IMR-90 (cell line): ENCODE measurements around the gene MSH5. TPM values are rescaled to one million over a fixed set of nuclear protein-coding genes. Genes with fewer than 3 reads are reported as not detected.

Source experiments
- ATAC-seq: fragments of 200-7000 bp; cut with Tn5 transposase; 2 replicates; pipeline ENCODE4 v1.9.1; 2020; ENCODE audit warnings: low read depth, mild to moderate bottlenecking, moderate library complexity
- BruUV-seq: library from RNA; stranded (reverse); fragments of 400-500 nt; replicated peaks from 2 replicates; lab custom pipeline; 2021; lab: Mats Ljungman, UMichigan
- CTCF ChIA-PET: fragments of 300-600 bp; formaldehyde crosslinking; extraction: SDS; loops from one replicate; lab custom pipeline; 2021; ENCODE audit warnings: antibody characterized with exemption; lab: Yijun Ruan, JAX
- POLR2A ChIA-PET: fragments of 300-600 bp; sonication (Branson Sonifier 250); formaldehyde crosslinking; loops from one replicate; lab custom pipeline; 2022; ENCODE audit warnings: antibody characterized with exemption; ENCODE audit not compliant: unreplicated experiment; lab: Charles Lee
- DNase-seq: peaks from one replicate; pipeline ENCODE4 v3.0.0; 2013
- H2AFZ ChIP-seq: replicated peaks from 2 replicates; pipeline ENCODE3; 2013; ENCODE audit warnings: low read length, mild to moderate bottlenecking; ENCODE audit not compliant: poor library complexity
- H2AK5ac ChIP-seq: 2 replicates; pipeline ENCODE4 v1.6.1; 2013; ENCODE audit warnings: low read depth, low read length, inconsistent platforms
- H2AK9ac ChIP-seq: replicated peaks from 2 replicates; pipeline ENCODE3; 2013; ENCODE audit warnings: mild to moderate bottlenecking, low read depth, low read length, moderate library complexity; ENCODE audit not compliant: poor library complexity
- H2BK120ac ChIP-seq: 2 replicates; pipeline ENCODE4 v1.6.1; 2013; ENCODE audit warnings: low read depth, low read length, inconsistent platforms
- H2BK15ac ChIP-seq: 3 replicates; pipeline ENCODE4 v1.6.1; 2013; ENCODE audit warnings: low read depth, low read length, inconsistent platforms
- H2BK20ac ChIP-seq: 2 replicates; pipeline ENCODE4 v1.6.1; 2013; ENCODE audit warnings: low read depth, mild to moderate bottlenecking, inconsistent platforms, low read length, moderate library complexity
- H2BK5ac ChIP-seq: 2 replicates; pipeline ENCODE4 v1.6.1; 2013; ENCODE audit warnings: mild to moderate bottlenecking, low read depth, low read length, inconsistent platforms; ENCODE audit not compliant: poor library complexity, severe bottlenecking
- H3K14ac ChIP-seq: replicated peaks from 2 replicates; pipeline ENCODE4 v1.6.1; 2013; ENCODE audit warnings: low read depth, low read length, inconsistent platforms
- H3K18ac ChIP-seq: 2 replicates; pipeline ENCODE4 v1.6.1; 2013; ENCODE audit warnings: low read depth, low read length, control low read depth
- H3K23ac ChIP-seq: 2 replicates; pipeline ENCODE4 v1.6.1; 2013; ENCODE audit warnings: low read depth, low read length, inconsistent platforms
- H3K27ac ChIP-seq: 2 replicates; pipeline ENCODE4 v1.5.1; 2013; ENCODE audit warnings: mild to moderate bottlenecking, control low read depth, low read length; ENCODE audit not compliant: insufficient read depth
- H3K27me3 ChIP-seq: 2 replicates; pipeline ENCODE4 v1.6.1; 2013; ENCODE audit warnings: low read length; ENCODE audit not compliant: control insufficient read depth, insufficient read depth
- H3K36me3 ChIP-seq: 2 replicates; pipeline ENCODE4 v1.6.1; 2013; ENCODE audit warnings: low read length, mixed read lengths; ENCODE audit not compliant: control insufficient read depth, insufficient read depth
- H3K4ac ChIP-seq: 2 replicates; pipeline ENCODE4 v1.6.1; 2013; ENCODE audit warnings: low read depth, low read length, inconsistent platforms
- H3K4me1 ChIP-seq: 2 replicates; pipeline ENCODE4 v1.6.1; 2013; ENCODE audit warnings: low read length, mixed read lengths; ENCODE audit not compliant: control insufficient read depth, insufficient read depth
- H3K4me2 ChIP-seq: 2 replicates; pipeline ENCODE4 v1.6.1; 2013; ENCODE audit warnings: low read depth, mild to moderate bottlenecking, control low read depth, low read length, moderate library complexity
- H3K4me3 ChIP-seq: 2 replicates; pipeline ENCODE4 v1.5.1; 2013; ENCODE audit warnings: low read depth, mild to moderate bottlenecking, control low read depth, low read length, moderate library complexity; ENCODE audit not compliant: insufficient read depth
- H3K56ac ChIP-seq: 2 replicates; pipeline ENCODE4 v1.6.1; 2013; ENCODE audit warnings: low read length, inconsistent platforms; ENCODE audit not compliant: insufficient read depth; ENCODE audit errors: extremely low read depth
- H3K79me1 ChIP-seq, 2 experiments: 2 replicates each; pipeline ENCODE4 v1.6.1; 2013; ENCODE audit warnings: low read length in 2 of 2, inconsistent platforms in 1 of 2, low read depth in 1 of 2
- H3K9ac ChIP-seq: 2 replicates; pipeline ENCODE4 v1.6.1; 2013; ENCODE audit warnings: low read depth, low read length, control low read depth
- H3K9me1 ChIP-seq: 2 replicates; pipeline ENCODE4 v1.6.1; 2013; ENCODE audit warnings: low read length, inconsistent platforms; ENCODE audit not compliant: insufficient read depth
- H3K9me3 ChIP-seq: 2 replicates; pipeline ENCODE4 v1.6.1; 2013; ENCODE audit warnings: low read length; ENCODE audit not compliant: control insufficient read depth, insufficient read depth
- H4K20me1 ChIP-seq: 2 replicates; pipeline ENCODE4 v1.6.1; 2013; ENCODE audit warnings: low read length, inconsistent platforms; ENCODE audit not compliant: insufficient read depth
- H4K5ac ChIP-seq: 2 replicates; pipeline ENCODE4 v1.6.1; 2013; ENCODE audit warnings: mild to moderate bottlenecking, low read depth, low read length, control low read depth
- H4K8ac ChIP-seq, 2 experiments: 2 replicates each; pipeline ENCODE4 v1.6.1; 2013; ENCODE audit warnings: low read depth in 2 of 2, low read length in 2 of 2, control low read depth in 1 of 2, inconsistent platforms in 1 of 2
- H4K91ac ChIP-seq: 2 replicates; pipeline ENCODE4 v1.6.1; 2013; ENCODE audit warnings: low read depth, low read length, inconsistent platforms; ENCODE audit not compliant: insufficient read depth
- BHLHE40 ChIP-seq: fragments of 150-350 bp; IDR thresholded peaks from 2 replicates; pipeline ENCODE4 v1.6.1; 2016; ENCODE audit warnings: mild to moderate bottlenecking, low read depth, low read length
- MXI1 ChIP-seq: IDR thresholded peaks from 2 replicates; pipeline ENCODE4 v1.6.1; 2012; ENCODE audit warnings: low read depth, mild to moderate bottlenecking, low read length, moderate library complexity, borderline replicate concordance
- WGBS, 2 experiments: methylation state at CpG; one replicate each; pipeline versions ENCODE4 v1.1.5 to v1.1.7; 2013; ENCODE audit warnings: missing lambda C conversion rate in 2 of 2; ENCODE audit not compliant: insufficient read length in 1 of 2; ENCODE audit errors: extremely low coverage in 2 of 2; 5-methylcytosine and 5-hydroxymethylcytosine counted together
- dilution Hi-C: fragments of 300-500 bp; cut with HindIII; formaldehyde crosslinking; loops from one replicate; pipeline ENCODE4 v1.14.3; 2018; ENCODE audit warnings: low sequenced_read_pairs; ENCODE audit not compliant: unreplicated experiment
- in situ Hi-C: fragments of 300-500 bp; cut with MboI; formaldehyde crosslinking; loops from 3 replicates; pipeline ENCODE4 v1.14.3; 2019; ENCODE audit warnings: low sequenced_read_pairs, inconsistent platforms, mixed read lengths
- intact Hi-C: fragments of 100-400 bp; cut with micrococcal nuclease; formaldehyde crosslinking; loops from 2 replicates; pipeline ENCODE4 v1.10.0; 2022
- polyA plus RNA-seq, 3 experiments: library from polyadenylated mRNA; depleted of rRNA; stranded (reverse); fragments of >200 nt; gene quantifications; 2 replicates each; pipeline ENCODE4 v1.2.3, GENCODE V29; 2012; ENCODE audit warnings: low replicate concordance in 1 of 3
- total RNA-seq: library from RNA; depleted of rRNA; stranded (reverse); fragments of >200 nt; gene quantifications from 2 replicates; pipeline ENCODE4 v1.2.3, GENCODE V29; 2012

Gene MSH5
- total and polyA plus RNA-seq, 2 of the 4 experiments (the other 2 are of a cell fraction): 5.6 to 15.7 TPM

GRCh38 chr6:31707701-31708100 is 32.1 kb upstream of the MSH5 start:
- in situ Hi-C loops: no loop called here
- DNase-seq (no peak), ATAC-seq (no peak)
- dilution Hi-C loops: no loop called here
- WGBS, 2 experiments: 100% methylated on average over 2 of the region's 10 CpGs; no CpG with 5 or more reads in 1 of the 2 experiments
- Histone ChIP-seq H4K91ac (no peak overlapping the region), H4K20me1 (no peaks in the 10 kb centered on the region; the same call in 1 of the 2 replicates), H4K5ac (no peak overlapping the region), H3K4ac (no peak overlapping the region), H2BK20ac (no peak overlapping the region), H3K4me1 (no peaks in the 10 kb centered on the region), H3K4me3 (no peak overlapping the region), H2BK120ac (no peak overlapping the region), H2BK5ac (no peak overlapping the region), H3K27ac (no peak overlapping the region), H2AK9ac (no peak overlapping the region), H2BK15ac (no peak overlapping the region), H3K36me3 (no peaks in the 10 kb centered on the region), H3K9ac (no peak overlapping the region), H3K56ac (no peak overlapping the region), H2AK5ac (no peak overlapping the region), H3K9me3 (no peaks in the 10 kb centered on the region), H3K4me2 (no peak overlapping the region), H3K23ac (no peak overlapping the region), H3K79me1 (peaks cover 0 to 2% of the 10 kb centered on the region in 2 experiments; a peak in 1 of 4 replicates), H3K18ac (no peak overlapping the region), H3K9me1 (no peaks in the 10 kb centered on the region), H3K14ac (no peak overlapping the region), H2AFZ (no peak overlapping the region), H3K27me3 (peaks cover 14% of the 10 kb centered on the region; the same call in 1 of the 2 replicates), H4K8ac (no peak overlapping the region)
- intact Hi-C loops: no loop called here
- ChIA-PET CTCF (no interaction called here), POLR2A (no interaction called here)
- no peak for TF ChIP-seq BHLHE40
- TF ChIP-seq MXI1: no peak
- BruUV-seq: no TSS peak
